Stimulated activated CD8-positive, alpha-beta memory T cell treated with anti-CD3 and anti-CD28 coated beads, Interleukin-15, amount 100 ng/mL, for 4 hours (primary cell): ENCODE measurements around the gene SUPT5H.
"Not testable (repeated sequence)": the region's sequence is repeated elsewhere in the genome, so short reads cannot be mapped to it uniquely, and the experiment has no call there.

ENCODE experiments used
- DNase-seq, 2 donors: peaks; one replicate each; pipeline ENCODE4 v3.0.0-alpha.2; 2020; ENCODE audit warnings: low read depth in 2 of 2

Gene SUPT5H

GRCh38 chr19:39465956-39466747 lies 20.8 kb downstream of the SUPT5H start:
- DNase-seq: no peak

GRCh38 chr19:39467941-39468340 lies 22.6 kb downstream of the SUPT5H start:
- DNase-seq: no peak

- no peak for DNase-seq
Measured at GRCh38 chr19:39469036-39469435, 23.7 kb downstream of the SUPT5H start.

- no peak for DNase-seq
Measured at GRCh38 chr19:39469567-39469966, 24.2 kb downstream of the SUPT5H start.

- no peak for DNase-seq
Measured at GRCh38 chr19:39470724-39471339, 25.4 kb downstream of the SUPT5H start.

- no peak for DNase-seq
Measured at GRCh38 chr19:39471756-39472536, 26.6 kb downstream of the SUPT5H start.

- no peak for DNase-seq
Measured at GRCh38 chr19:39472746-39473442, 27.5 kb downstream of the SUPT5H start.

- DNase-seq: no peak
Measured at GRCh38 chr19:39473443-39473960, 28.1 kb downstream of the SUPT5H start.

- DNase-seq: peak; percentile 27 to 36
Measured at GRCh38 chr19:39474139-39474620, 28.8 kb downstream of the SUPT5H start.

GRCh38 chr19:39475748-39476147 lies 30.4 kb downstream of the SUPT5H start:
- no peak for DNase-seq

GRCh38 chr19:39479319-39479801 lies 34.0 kb downstream of the SUPT5H start:
- not testable (repeated sequence) for DNase-seq

GRCh38 chr19:39479916-39480315 lies 34.5 kb downstream of the SUPT5H start:
- no peak for DNase-seq

- DNase-seq: peak; percentile 94 to 95
Measured at GRCh38 chr19:39480337-39481228, 35.2 kb downstream of the SUPT5H start, which contains the start of gene TIMM50. TIMM50 (plus strand) TSS chr19:39480838; CDS start chr19:39480854, 16 bp downstream.

- no peak for DNase-seq
Measured at GRCh38 chr19:39481229-39481545, 35.8 kb downstream of the SUPT5H start.

GRCh38 chr19:39481676-39482075 lies 36.3 kb downstream of the SUPT5H start:
- DNase-seq: no peak

- no peak for DNase-seq
Measured at GRCh38 chr19:39483141-39483540, 37.8 kb downstream of the SUPT5H start.

- DNase-seq: no peak
Measured at GRCh38 chr19:39489756-39490155, 44.4 kb downstream of the SUPT5H start.

GRCh38 chr19:39492225-39492624 lies 46.8 kb downstream of the SUPT5H start:
- DNase-seq: no peak

GRCh38 chr19:39492788-39493187 lies 47.4 kb downstream of the SUPT5H start:
- no peak for DNase-seq

GRCh38 chr19:39494661-39495060 lies 49.3 kb downstream of the SUPT5H start:
- no peak for DNase-seq
